ENCODE measurements around the gene CACNA2D3.
A peak's percentile ranks its signal among the peaks of the same experiment; 100 is the strongest.
"Not testable (repeated sequence)": the region's sequence is repeated elsewhere in the genome, so short reads cannot be mapped to it uniquely, and the experiment has no call there.

CACNA2D3 gene

GRCh38 chr3:54464554-54464953, 342.2 kb downstream of the CACNA2D3 start:
- no CpG with 5 or more reads among the region's 23 CpGs for WGBS (ENCODE audit: extremely low coverage, insufficient coverage, low lambda C conversion rate)
- not testable (repeated sequence) for H3K9ac ChIP-seq (ENCODE audit: low read length)

DNA sequence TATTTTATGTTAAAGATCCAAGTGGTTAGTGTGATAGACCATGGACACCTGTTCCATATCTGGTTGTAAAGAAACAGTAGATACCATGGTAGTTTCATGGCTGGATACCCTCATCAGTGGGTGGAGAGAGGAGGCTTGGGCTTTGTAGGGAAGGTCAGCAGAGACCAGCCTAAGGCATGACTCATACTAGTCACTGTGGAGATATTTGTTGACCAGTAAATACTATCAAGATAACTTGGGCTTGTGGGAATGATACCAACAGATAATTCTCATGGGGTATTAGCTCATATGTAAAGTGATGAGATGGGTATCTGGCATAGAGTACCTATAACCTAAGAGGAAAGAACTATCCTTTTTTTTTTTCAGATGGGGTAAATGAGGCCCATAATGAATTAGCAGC, 354.5 kb downstream of the CACNA2D3 start:
- Histone ChIP-seq H4K5ac (ENCODE audit: low read length) (no peak overlapping the region), H3K79me1 (ENCODE audit: low read length) (no peaks in the 10 kb centered on the region), H3K18ac (ENCODE audit: low read length) (no peak overlapping the region), H3K79me2 (ENCODE audit: control insufficient read depth, insufficient read depth, low read length) (no peaks in the 10 kb centered on the region), H2BK120ac (ENCODE audit: low read depth, low read length) (no peak overlapping the region), H3K23ac (ENCODE audit: low read length) (no peak overlapping the region), H3K4me1 (ENCODE audit: control insufficient read depth, low read depth, low read length) (no peaks in the 10 kb centered on the region), H3K27ac (ENCODE audit: low read depth, low read length) (no peak overlapping the region), H3K27me3 (ENCODE audit: insufficient read depth, low read length, poor library complexity) (no peaks in the 10 kb centered on the region), H2AK5ac (ENCODE audit: low read length) (no peak overlapping the region), H3K56ac (ENCODE audit: low read length) (no peak overlapping the region), H3K4me2 (ENCODE audit: low read length) (no peak overlapping the region), H2BK15ac (replicated peaks; ENCODE audit: low read depth) (no peak overlapping the region), H4K8ac (ENCODE audit: low read depth, low read length) (no peak overlapping the region), H3K36me3 (ENCODE audit: control insufficient read depth, insufficient read depth, low read length) (no peaks in the 10 kb centered on the region), H3K9ac (ENCODE audit: low read length) (no peak overlapping the region), H3K4me3 (ENCODE audit: low read length) (no peak overlapping the region), H3K4ac (ENCODE audit: low read depth, low read length) (no peak overlapping the region), H2BK5ac (ENCODE audit: low read length) (no peak overlapping the region)
- DNase-seq, result peak; percentile 34

More at GRCh38 chr3:54464554-54464953, 342.2 kb downstream of the CACNA2D3 start:
- not testable (repeated sequence) for H3K4me2 ChIP-seq (ENCODE audit: low read length); H2AK5ac ChIP-seq (ENCODE audit: low read length); H3K36me3 ChIP-seq (ENCODE audit: control insufficient read depth, insufficient read depth, low read length); H3K23ac ChIP-seq (ENCODE audit: low read length); H3K4me3 ChIP-seq (ENCODE audit: low read length); H4K8ac ChIP-seq (ENCODE audit: low read depth, low read length); H3K4ac ChIP-seq (ENCODE audit: low read depth, low read length); DNase-seq; H2BK120ac ChIP-seq (ENCODE audit: low read depth, low read length); H2BK15ac ChIP-seq (replicated peaks; ENCODE audit: low read depth); H3K56ac ChIP-seq (ENCODE audit: low read length); H3K79me2 ChIP-seq (ENCODE audit: control insufficient read depth, insufficient read depth, low read length); H3K27ac ChIP-seq (ENCODE audit: low read depth, low read length); H3K18ac ChIP-seq (ENCODE audit: low read length); H4K5ac ChIP-seq (ENCODE audit: low read length); H3K27me3 ChIP-seq (ENCODE audit: insufficient read depth, low read length, poor library complexity); H2BK5ac ChIP-seq (ENCODE audit: low read length); H3K79me1 ChIP-seq (ENCODE audit: low read length); H3K4me1 ChIP-seq (ENCODE audit: control insufficient read depth, low read depth, low read length)

DNA sequence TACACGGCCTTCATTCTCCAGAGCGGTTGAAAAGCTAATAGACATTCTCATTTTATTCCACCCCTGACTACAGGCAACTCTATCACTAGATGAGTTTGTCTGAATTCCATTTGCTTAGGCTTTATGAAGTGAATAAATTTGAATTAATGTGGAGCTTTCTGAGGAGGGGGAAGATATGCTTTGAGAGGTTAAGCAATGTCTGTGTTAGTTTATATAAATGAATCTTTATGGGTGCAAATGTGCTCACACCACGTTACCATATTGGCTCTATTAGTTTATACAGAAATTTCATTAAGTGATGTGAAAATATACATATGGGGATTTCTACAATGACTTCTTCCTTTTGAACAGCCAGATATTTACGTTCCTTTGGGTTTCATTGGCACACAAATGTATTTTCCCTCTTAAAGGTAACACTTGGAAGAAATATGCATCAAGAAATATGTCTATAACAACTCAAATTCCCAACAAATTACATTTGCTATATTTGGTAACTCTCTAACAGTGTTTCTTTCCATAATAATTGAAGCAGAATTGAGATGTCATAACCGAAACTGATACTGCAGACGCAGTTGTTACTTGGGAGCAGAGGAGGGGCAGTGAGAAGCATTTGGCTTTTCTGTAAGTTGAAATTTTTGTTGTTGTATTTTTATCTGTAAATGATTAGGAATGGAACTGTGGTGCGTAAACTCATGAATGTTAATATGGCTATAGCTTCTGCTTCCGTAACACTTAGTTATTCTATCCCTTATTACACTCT, 359.4 kb downstream of the CACNA2D3 start:
- H2BK15ac ChIP-seq (replicated peaks; ENCODE audit: low read depth), result no peak overlapping the region
- no peaks in the 10 kb centered on the region for H3K27me3 ChIP-seq (ENCODE audit: insufficient read depth, low read length, poor library complexity)
- no peak overlapping the region for H3K56ac ChIP-seq (ENCODE audit: low read length)
- no peak overlapping the region for H2AK5ac ChIP-seq (ENCODE audit: low read length)
- no peak overlapping the region for H3K23ac ChIP-seq (ENCODE audit: low read length)
- no peaks in the 10 kb centered on the region for H3K4me1 ChIP-seq (ENCODE audit: control insufficient read depth, low read depth, low read length)
- H3K4ac ChIP-seq (ENCODE audit: low read depth, low read length), result no peak overlapping the region
- H4K8ac ChIP-seq (ENCODE audit: low read depth, low read length), result no peak overlapping the region
- H3K18ac ChIP-seq (ENCODE audit: low read length), result no peak overlapping the region
- H2BK5ac ChIP-seq (ENCODE audit: low read length), result no peak overlapping the region
- no peak overlapping the region for H4K5ac ChIP-seq (ENCODE audit: low read length)
- no peaks in the 10 kb centered on the region for H3K36me3 ChIP-seq (ENCODE audit: control insufficient read depth, insufficient read depth, low read length)
- H2BK120ac ChIP-seq (ENCODE audit: low read depth, low read length), result no peak overlapping the region
- H3K4me2 ChIP-seq (ENCODE audit: low read length), result no peak overlapping the region
- H3K79me1 ChIP-seq (ENCODE audit: low read length), result no peaks in the 10 kb centered on the region
- no peaks in the 10 kb centered on the region for H3K79me2 ChIP-seq (ENCODE audit: control insufficient read depth, insufficient read depth, low read length)
- WGBS (ENCODE audit: extremely low coverage, insufficient coverage, low lambda C conversion rate), result no CpG with 5 or more reads among the region's 8 CpGs
- H3K9ac ChIP-seq (ENCODE audit: low read length), result no peak overlapping the region
- no peak overlapping the region for H3K4me3 ChIP-seq (ENCODE audit: low read length)
- no peak overlapping the region for H3K27ac ChIP-seq (ENCODE audit: low read depth, low read length)
- DNase-seq, result no peak

- Histone ChIP-seq H3K79me2 (ENCODE audit: control insufficient read depth, insufficient read depth, low read length) (no peaks in the 10 kb centered on the region), H3K27ac (ENCODE audit: low read depth, low read length) (no peak overlapping the region)
- no CpG with 5 or more reads among the region's 6 CpGs for WGBS (ENCODE audit: extremely low coverage, insufficient coverage, low lambda C conversion rate)
Observed at GRCh38 chr3:54484334-54484733, 362.0 kb downstream of the CACNA2D3 start.

GRCh38 chr3:54486317-54486716, 364.0 kb downstream of the CACNA2D3 start:
- H3K36me3 ChIP-seq (ENCODE audit: control insufficient read depth, insufficient read depth, low read length), result no peaks in the 10 kb centered on the region
- WGBS (ENCODE audit: extremely low coverage, insufficient coverage, low lambda C conversion rate), result no CpG with 5 or more reads among the region's 1 CpG
- no peak overlapping the region for H2BK15ac ChIP-seq (replicated peaks; ENCODE audit: low read depth)
- H3K79me1 ChIP-seq (ENCODE audit: low read length), result no peaks in the 10 kb centered on the region
- H3K18ac ChIP-seq (ENCODE audit: low read length), result no peak overlapping the region
- no peak overlapping the region for H2BK120ac ChIP-seq (ENCODE audit: low read depth, low read length)
- H3K27ac ChIP-seq (ENCODE audit: low read depth, low read length), result no peak overlapping the region
- no peaks in the 10 kb centered on the region for H3K79me2 ChIP-seq (ENCODE audit: control insufficient read depth, insufficient read depth, low read length)
- H2BK5ac ChIP-seq (ENCODE audit: low read length), result no peak overlapping the region
- H3K4me2 ChIP-seq (ENCODE audit: low read length), result no peak overlapping the region
- no peak overlapping the region for H3K23ac ChIP-seq (ENCODE audit: low read length)
- DNase-seq, result no peak
- H2AK5ac ChIP-seq (ENCODE audit: low read length), result no peak overlapping the region
- no peaks in the 10 kb centered on the region for H3K27me3 ChIP-seq (ENCODE audit: insufficient read depth, low read length, poor library complexity)
- H3K4me1 ChIP-seq (ENCODE audit: control insufficient read depth, low read depth, low read length), result no peaks in the 10 kb centered on the region
- no peak overlapping the region for H4K8ac ChIP-seq (ENCODE audit: low read depth, low read length)
- H3K4me3 ChIP-seq (ENCODE audit: low read length), result no peak overlapping the region
- no peak overlapping the region for H3K56ac ChIP-seq (ENCODE audit: low read length)
- no peak overlapping the region for H3K4ac ChIP-seq (ENCODE audit: low read depth, low read length)
- H4K5ac ChIP-seq (ENCODE audit: low read length), result no peak overlapping the region
- H3K9ac ChIP-seq (ENCODE audit: low read length), result no peak overlapping the region

More at GRCh38 chr3:54484334-54484733, 362.0 kb downstream of the CACNA2D3 start:
- H3K79me1 ChIP-seq (ENCODE audit: low read length), result no peaks in the 10 kb centered on the region
- H2BK15ac ChIP-seq (replicated peaks; ENCODE audit: low read depth), result no peak overlapping the region
- H4K8ac ChIP-seq (ENCODE audit: low read depth, low read length), result no peak overlapping the region
- H3K36me3 ChIP-seq (ENCODE audit: control insufficient read depth, insufficient read depth, low read length), result no peaks in the 10 kb centered on the region
- H2BK5ac ChIP-seq (ENCODE audit: low read length), result no peak overlapping the region
- H3K56ac ChIP-seq (ENCODE audit: low read length), result no peak overlapping the region
- no peak overlapping the region for H3K4me2 ChIP-seq (ENCODE audit: low read length)
- no peak overlapping the region for H3K4ac ChIP-seq (ENCODE audit: low read depth, low read length)
- H3K27me3 ChIP-seq (ENCODE audit: insufficient read depth, low read length, poor library complexity), result no peaks in the 10 kb centered on the region
- H2AK5ac ChIP-seq (ENCODE audit: low read length), result no peak overlapping the region
- no peak for DNase-seq
- H3K4me3 ChIP-seq (ENCODE audit: low read length), result no peak overlapping the region
- H3K4me1 ChIP-seq (ENCODE audit: control insufficient read depth, low read depth, low read length), result no peaks in the 10 kb centered on the region
- H3K23ac ChIP-seq (ENCODE audit: low read length), result no peak overlapping the region
- H3K18ac ChIP-seq (ENCODE audit: low read length), result no peak overlapping the region
- no peak overlapping the region for H2BK120ac ChIP-seq (ENCODE audit: low read depth, low read length)
- H3K9ac ChIP-seq (ENCODE audit: low read length), result no peak overlapping the region
- no peak overlapping the region for H4K5ac ChIP-seq (ENCODE audit: low read length)

- H3K18ac ChIP-seq (ENCODE audit: low read length), result no peak overlapping the region
- H3K79me1 ChIP-seq (ENCODE audit: low read length), result no peaks in the 10 kb centered on the region
- H3K4me1 ChIP-seq (ENCODE audit: control insufficient read depth, low read depth, low read length), result no peaks in the 10 kb centered on the region
- no peak overlapping the region for H3K9ac ChIP-seq (ENCODE audit: low read length)
- no peak overlapping the region for H3K27ac ChIP-seq (ENCODE audit: low read depth, low read length)
- WGBS (ENCODE audit: extremely low coverage, insufficient coverage, low lambda C conversion rate), result no CpG with 5 or more reads among the region's 5 CpGs
- H3K27me3 ChIP-seq (ENCODE audit: insufficient read depth, low read length, poor library complexity), result no peaks in the 10 kb centered on the region
- H2BK15ac ChIP-seq (replicated peaks; ENCODE audit: low read depth), result no peak overlapping the region
- no peaks in the 10 kb centered on the region for H3K36me3 ChIP-seq (ENCODE audit: control insufficient read depth, insufficient read depth, low read length)
- H4K8ac ChIP-seq (ENCODE audit: low read depth, low read length), result no peak overlapping the region
- no peak overlapping the region for H3K4ac ChIP-seq (ENCODE audit: low read depth, low read length)
- H2AK5ac ChIP-seq (ENCODE audit: low read length), result no peak overlapping the region
- no peak for DNase-seq
- no peak overlapping the region for H4K5ac ChIP-seq (ENCODE audit: low read length)
- H3K4me3 ChIP-seq (ENCODE audit: low read length), result no peak overlapping the region
- H2BK5ac ChIP-seq (ENCODE audit: low read length), result no peak overlapping the region
- no peaks in the 10 kb centered on the region for H3K79me2 ChIP-seq (ENCODE audit: control insufficient read depth, insufficient read depth, low read length)
- H3K4me2 ChIP-seq (ENCODE audit: low read length), result no peak overlapping the region
- H3K56ac ChIP-seq (ENCODE audit: low read length), result no peak overlapping the region
- H2BK120ac ChIP-seq (ENCODE audit: low read depth, low read length), result no peak overlapping the region
- no peak overlapping the region for H3K23ac ChIP-seq (ENCODE audit: low read length)
Observed at GRCh38 chr3:54488297-54488696, 365.9 kb downstream of the CACNA2D3 start.
